WI38 (cell line): ENCODE data around the gene TRIM17.

Experiments used
- H3K4me3 ChIP-seq: 2 replicates; pipeline ENCODE4 v1.5.1; 2011; ENCODE audit warnings: low read depth, mild to moderate bottlenecking, control low read depth, low read length
- CTCF ChIP-seq: IDR thresholded peaks from 2 replicates; pipeline ENCODE4 v1.5.1; 2012; ENCODE audit warnings: low read depth, mild to moderate bottlenecking, control low read depth, low read length

The TRIM17 gene

GRCh38 chr1:228462560-228462959 lies 45.9 kb upstream of the TRIM17 start:
- no peak overlapping the region for H3K4me3 ChIP-seq
- no peak for TF ChIP-seq CTCF

GRCh38 chr1:228460821-228461220 lies 44.2 kb upstream of the TRIM17 start:
- H3K4me3 ChIP-seq = no peak overlapping the region
- no peak for TF ChIP-seq CTCF

GRCh38 chr1:228459091-228459993 lies 42.7 kb upstream of the TRIM17 start:
- peak overlapping the region; percentile 67 for H3K4me3 ChIP-seq
- peak; percentile 69 for TF ChIP-seq CTCF

DNA sequence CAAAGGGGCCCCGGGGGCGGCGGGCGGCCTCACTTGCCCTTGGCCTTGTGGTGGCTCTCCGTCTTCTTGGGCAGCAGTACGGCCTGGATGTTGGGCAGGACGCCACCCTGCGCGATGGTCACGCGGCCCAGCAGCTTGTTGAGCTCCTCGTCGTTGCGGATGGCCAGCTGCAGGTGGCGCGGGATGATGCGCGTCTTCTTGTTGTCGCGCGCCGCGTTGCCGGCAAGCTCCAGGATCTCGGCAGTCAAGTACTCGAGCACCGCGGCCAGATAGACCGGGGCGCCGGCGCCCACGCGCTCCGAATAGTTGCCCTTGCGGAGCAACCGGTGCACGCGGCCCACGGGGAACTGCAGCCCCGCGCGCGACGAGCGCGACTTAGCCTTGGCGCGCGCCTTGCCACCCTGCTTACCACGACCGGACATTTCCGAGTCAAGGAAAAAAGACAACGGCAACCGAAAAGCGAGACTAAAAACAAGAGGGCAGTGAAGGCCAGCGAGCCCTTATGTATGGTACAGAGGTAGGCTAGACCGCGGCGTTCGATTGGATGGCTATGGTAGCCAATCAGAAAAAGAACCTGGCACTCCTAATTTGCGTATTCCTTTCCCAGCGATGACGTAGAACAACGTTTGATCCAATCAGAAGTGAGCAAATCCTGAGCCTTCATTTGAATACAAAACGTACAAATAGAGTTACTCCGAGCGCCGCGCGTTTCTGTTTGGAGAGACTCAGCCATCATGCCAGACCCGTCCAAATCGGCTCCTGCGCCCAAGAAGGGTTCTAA lies 40.9 kb upstream of the TRIM17 start:
- H3K4me3 ChIP-seq = peak overlapping the region; percentile 67
- TF ChIP-seq CTCF = 0 out of 2 replicates have a peak, but pooled peaks have one; percentile 10

DNA sequence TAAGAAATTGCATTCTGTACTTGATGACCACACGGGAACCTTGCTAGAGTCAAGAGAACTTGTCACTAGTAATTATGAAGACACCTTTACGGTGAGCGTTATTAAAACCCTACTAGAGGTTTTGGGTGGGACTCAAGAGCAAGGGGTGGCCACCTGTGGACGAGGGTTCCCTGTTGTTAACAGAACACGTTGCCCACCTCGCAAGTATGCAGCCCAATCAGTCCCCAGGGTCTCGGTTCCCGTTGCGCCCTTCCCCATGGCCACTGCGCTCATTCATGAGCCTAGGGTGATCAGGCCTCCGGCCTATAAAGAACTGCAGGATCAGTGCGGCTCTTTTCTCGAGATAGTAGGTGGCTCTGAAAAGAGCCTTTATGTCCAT lies 40.3 kb upstream of the TRIM17 start:
- TF ChIP-seq CTCF = no peak

DNA sequence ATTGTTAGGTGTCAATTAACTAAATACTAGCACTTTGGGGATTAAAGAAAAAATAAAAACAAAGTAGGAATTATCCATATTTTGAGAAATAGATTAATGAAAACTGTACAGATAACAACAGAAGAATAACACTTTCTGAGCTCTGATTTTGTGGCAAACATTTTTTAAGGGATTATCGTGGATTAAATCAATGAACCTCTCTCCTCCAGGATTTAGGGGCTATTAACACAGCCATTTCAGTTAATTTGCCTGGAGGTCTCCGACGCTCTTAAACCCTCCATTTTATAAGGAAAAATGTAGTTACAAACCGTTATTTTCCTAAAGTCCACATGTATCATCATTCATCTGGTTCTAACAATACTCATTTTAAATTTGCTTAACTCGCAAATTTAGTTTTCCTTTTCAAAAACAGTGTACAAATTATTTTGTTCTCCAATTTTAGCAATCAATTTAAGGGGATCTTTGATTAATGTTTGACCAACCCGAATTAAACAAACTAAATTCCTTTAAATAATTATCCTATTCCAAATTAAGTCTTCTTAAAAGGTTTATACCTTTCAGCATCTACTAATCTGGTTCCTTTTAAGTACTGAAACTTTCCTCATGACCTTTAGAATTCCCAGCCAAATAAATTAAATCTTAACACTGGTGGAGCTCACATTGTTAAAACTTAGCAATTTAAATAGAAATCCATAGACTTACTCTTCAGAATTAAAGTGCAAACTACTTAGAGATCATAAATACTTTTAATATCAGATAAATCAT lies 39.8 kb upstream of the TRIM17 start:
- H3K4me3 ChIP-seq = peak overlapping the region; percentile 67
- no peak for TF ChIP-seq CTCF

More for the DNA sequence above, 40.3 kb upstream of the TRIM17 start:
- H3K4me3 ChIP-seq = peak overlapping the region; percentile 67
